ENCODE results near the gene SELENOV.

- TF ChIP-seq CTCF (IDR thresholded peaks at IDR 0.05) (no peak), POLR2AphosphoS5 (IDR thresholded peaks at IDR 0.05; ENCODE audit: low read depth, low read length) (no peak), REST (IDR thresholded peaks at IDR 0.05; ENCODE audit: insufficient read depth in 1 of 2, low read depth in 2 of 2, low read length in 1 of 2) (no peak), SIN3A (IDR thresholded peaks at IDR 0.05; ENCODE audit: borderline replicate concordance, insufficient read depth, low read depth, low read length) (no peak), TCF7L2 (IDR thresholded peaks at IDR 0.05; ENCODE audit: low read depth, low read length) (no peak)
Measured at GRCh38 chr19:39553082-39553652, 38.2 kb downstream of the SELENOV start.
